Activated CD8-positive, alpha-beta T cell treated with anti-CD3 and anti-CD28 coated beads for 36 hours (primary cell): ENCODE measurements around the gene SPATA6L. TPM values are rescaled to one million over a fixed set of nuclear protein-coding genes. Genes with fewer than 3 reads are reported as not detected.

ENCODE experiments used
- ATAC-seq: fragments of 200-7000 bp; cut with Tn5 transposase; one replicate; pipeline ENCODE4 v1.10.0; 2021; ENCODE audit warnings: mild to moderate bottlenecking, moderate library complexity
- CTCF ChIA-PET: fragments of 350-600 bp; sonication (Branson Sonifier 250); formaldehyde crosslinking; loops from one replicate; lab custom pipeline; 2021; ENCODE audit warnings: antibody characterized with exemption; lab: Charles Lee
- POLR2A ChIA-PET: fragments of 350-600 bp; sonication (Branson Sonifier 250); formaldehyde crosslinking; loops from one replicate; lab custom pipeline; 2021; ENCODE audit warnings: antibody characterized with exemption; lab: Charles Lee
- DNase-seq: peaks from one replicate; pipeline ENCODE4 v3.0.0-alpha.2; 2020
- H3K27ac Mint-ChIP-seq: one replicate; pipeline ENCODE4 v1.8.0; 2021; ENCODE audit warnings: mild to moderate bottlenecking, mixed read lengths
- H3K27me3 Mint-ChIP-seq: one replicate; pipeline ENCODE4 v1.8.0; 2021; ENCODE audit warnings: mixed read lengths
- H3K36me3 Mint-ChIP-seq: one replicate; pipeline ENCODE4 v1.8.0; 2021; ENCODE audit warnings: low read depth, mixed read lengths
- H3K4me1 Mint-ChIP-seq: one replicate; pipeline ENCODE4 v1.8.0; 2021; ENCODE audit warnings: low read depth, mixed read lengths
- H3K4me3 Mint-ChIP-seq: one replicate; pipeline ENCODE4 v1.8.0; 2021; ENCODE audit warnings: mild to moderate bottlenecking, moderate library complexity, mixed read lengths
- H3K9me3 Mint-ChIP-seq: one replicate; pipeline ENCODE4 v1.8.0; 2021; ENCODE audit warnings: mixed read lengths
- CTCF ChIP-seq: fragments of 200-600 bp; IDR thresholded peaks from one replicate; pipeline ENCODE4 v1.8.0; 2022; ENCODE audit warnings: antibody characterized with exemption, mild to moderate bottlenecking
- intact Hi-C: fragments of 100-400 bp; cut with micrococcal nuclease; formaldehyde crosslinking; loops from one replicate; pipeline ENCODE4 v1.10.0; 2022
- total RNA-seq, 2 experiments: library from RNA; stranded (reverse); gene quantifications; one replicate each; pipeline ENCODE4 v1.2.3, GENCODE V29; 2021

Gene SPATA6L
- total RNA-seq, 2 experiments from 2014 or later, result 0.43 to 0.78 TPM

GRCh38 chr9:4572184-4572826, 94.0 kb downstream of the SPATA6L start:
- intact Hi-C loops, result no loop called here
- no peaks in the 10 kb centered on the region for H3K36me3 Mint-ChIP-seq
- peak; percentile 71 for ATAC-seq

GRCh38 chr9:4569101-4569500, 97.2 kb downstream of the SPATA6L start:
- no peak for DNase-seq
- no peak for ATAC-seq
- Mint-ChIP-seq H3K4me3 (no peak overlapping the region), H3K27me3 (no peaks in the 10 kb centered on the region), H3K4me1 (peaks cover 20% of the 10 kb centered on the region), H3K36me3 (no peaks in the 10 kb centered on the region), H3K9me3 (no peaks in the 10 kb centered on the region), H3K27ac (no peak overlapping the region)
- intact Hi-C loops, result no loop called here
- no peak for TF ChIP-seq CTCF
- CTCF ChIA-PET, result no interaction called here
- POLR2A ChIA-PET, result interaction anchor here (1.0 kb wide), 1 partner anchor 23 kb away, joined by 3 read pairs; no protein-coding TSS in a partner anchor

More at GRCh38 chr9:4572184-4572826, 94.0 kb downstream of the SPATA6L start:
- H3K4me1 Mint-ChIP-seq, result peaks cover 22% of the 10 kb centered on the region
- POLR2A ChIA-PET, result no interaction called here
- no peaks in the 10 kb centered on the region for H3K9me3 Mint-ChIP-seq
- peak overlapping the region; percentile 5 for H3K4me3 Mint-ChIP-seq
- DNase-seq, result peak; percentile 44
- H3K27me3 Mint-ChIP-seq, result no peaks in the 10 kb centered on the region
- H3K27ac Mint-ChIP-seq, result peak overlapping the region; percentile 62
- CTCF ChIA-PET, result interaction anchor here (1.2 to 3.0 kb wide), 4 partner anchors 11 to 68 kb away, joined by 3 to 13 read pairs (median 7); no protein-coding TSS in a partner anchor
- no peak for TF ChIP-seq CTCF

GRCh38 chr9:4567601-4568000, 98.7 kb downstream of the SPATA6L start:
- peaks cover 21% of the 10 kb centered on the region for H3K4me1 Mint-ChIP-seq
- H3K27ac Mint-ChIP-seq, result no peak overlapping the region
- TF ChIP-seq CTCF, result no peak
- H3K4me3 Mint-ChIP-seq, result no peak overlapping the region
- intact Hi-C loops, result no loop called here
- ATAC-seq (no peak), DNase-seq (no peak)
- ChIA-PET CTCF (no interaction called here), POLR2A (no interaction called here)
- H3K27me3 Mint-ChIP-seq, result no peaks in the 10 kb centered on the region
- H3K9me3 Mint-ChIP-seq, result no peaks in the 10 kb centered on the region
- no peaks in the 10 kb centered on the region for H3K36me3 Mint-ChIP-seq

GRCh38 chr9:4566806-4567205, 99.5 kb downstream of the SPATA6L start:
- Mint-ChIP-seq H3K27me3 (no peaks in the 10 kb centered on the region), H3K4me1 (peaks cover 14% of the 10 kb centered on the region), H3K4me3 (no peak overlapping the region), H3K9me3 (no peaks in the 10 kb centered on the region), H3K36me3 (no peaks in the 10 kb centered on the region), H3K27ac (no peak overlapping the region)
- DNase-seq (no peak), ATAC-seq (no peak)
- CTCF ChIA-PET, result no interaction called here
- intact Hi-C loops, result no loop called here
- TF ChIP-seq CTCF, result no peak
- POLR2A ChIA-PET, result no interaction called here

- peaks cover 14% of the 10 kb centered on the region for H3K4me1 Mint-ChIP-seq
- no peaks in the 10 kb centered on the region for H3K36me3 Mint-ChIP-seq
These were observed 103.2 kb downstream of the SPATA6L start for GRCh38 chr9:4563105-4563504.

More at GRCh38 chr9:4563105-4563504, 103.2 kb downstream of the SPATA6L start:
- intact Hi-C loops, result no loop called here
- H3K27me3 Mint-ChIP-seq, result no peaks in the 10 kb centered on the region
- H3K9me3 Mint-ChIP-seq, result no peaks in the 10 kb centered on the region
- TF ChIP-seq CTCF, result no peak
- no peak overlapping the region for H3K27ac Mint-ChIP-seq
- POLR2A ChIA-PET, result no interaction called here
- DNase-seq (no peak), ATAC-seq (no peak)
- CTCF ChIA-PET, result no interaction called here
- H3K4me3 Mint-ChIP-seq, result no peak overlapping the region
